ENCODE measurements around the gene CACNA2D4. TPM values are rescaled to one million over a fixed set of nuclear protein-coding genes. Genes with fewer than 3 reads are reported as not detected.

CACNA2D4 gene
- total RNA-seq, 1 donor = 0.72 TPM

- Histone ChIP-seq H3K27ac (ENCODE audit: low read depth, low read length) (no peak overlapping the region), H3K4me1 (ENCODE audit: insufficient read depth, low read length) (no peaks in the 10 kb centered on the region), H4K20me1 (ENCODE audit: insufficient read depth, low read length) (no peaks in the 10 kb centered on the region), H3K4me2 (ENCODE audit: insufficient read depth, low read length) (no peak overlapping the region), H3K36me3 (ENCODE audit: insufficient read depth, low read length) (no peaks in the 10 kb centered on the region), H3K27me3 (ENCODE audit: insufficient read depth, low read length) (peaks cover 62% of the 10 kb centered on the region), H2AFZ (ENCODE audit: low read length) (no peak overlapping the region), H3K4me3 (ENCODE audit: insufficient read depth, low read length) (no peak overlapping the region), H3K79me2 (ENCODE audit: insufficient read depth, low read length) (no peaks in the 10 kb centered on the region), H3K9me3 (ENCODE audit: low read depth, low read length) (no peaks in the 10 kb centered on the region)
- no peak for DNase-seq (ENCODE audit: insufficient read length, low spot score, missing footprints)
- TF ChIP-seq CTCF (IDR thresholded peaks at IDR 0.05; ENCODE audit: extremely low read depth, low read depth, low read length) = no peak
Observed at GRCh38 chr12:1822699-1823098, 95.8 kb downstream of the CACNA2D4 start.

GRCh38 chr12:1821805-1822204 is 96.6 kb downstream of the CACNA2D4 start:
- H3K27ac ChIP-seq (ENCODE audit: low read depth, low read length) = no peak overlapping the region
- no peaks in the 10 kb centered on the region for H3K36me3 ChIP-seq (ENCODE audit: insufficient read depth, low read length)
- H3K4me3 ChIP-seq (ENCODE audit: insufficient read depth, low read length) = no peak overlapping the region
- H3K9me3 ChIP-seq (ENCODE audit: low read depth, low read length) = no peaks in the 10 kb centered on the region
- TF ChIP-seq CTCF (IDR thresholded peaks at IDR 0.05; ENCODE audit: extremely low read depth, low read depth, low read length) = no peak
- H3K4me1 ChIP-seq (ENCODE audit: insufficient read depth, low read length) = no peaks in the 10 kb centered on the region
- no peaks in the 10 kb centered on the region for H3K79me2 ChIP-seq (ENCODE audit: insufficient read depth, low read length)
- H4K20me1 ChIP-seq (ENCODE audit: insufficient read depth, low read length) = no peaks in the 10 kb centered on the region
- no peak overlapping the region for H2AFZ ChIP-seq (ENCODE audit: low read length)
- no peak overlapping the region for H3K4me2 ChIP-seq (ENCODE audit: insufficient read depth, low read length)
- peaks cover 66% of the 10 kb centered on the region for H3K27me3 ChIP-seq (ENCODE audit: insufficient read depth, low read length)
- peak; percentile 88 for DNase-seq (ENCODE audit: insufficient read length, low spot score, missing footprints)

GRCh38 chr12:1820896-1821291 is 97.6 kb downstream of the CACNA2D4 start:
- Histone ChIP-seq H3K4me2 (ENCODE audit: insufficient read depth, low read length) (no peak overlapping the region), H3K4me1 (ENCODE audit: insufficient read depth, low read length) (no peaks in the 10 kb centered on the region), H2AFZ (ENCODE audit: low read length) (no peak overlapping the region), H3K4me3 (ENCODE audit: insufficient read depth, low read length) (no peak overlapping the region), H3K79me2 (ENCODE audit: insufficient read depth, low read length) (no peaks in the 10 kb centered on the region), H3K36me3 (ENCODE audit: insufficient read depth, low read length) (no peaks in the 10 kb centered on the region), H3K9me3 (ENCODE audit: low read depth, low read length) (no peaks in the 10 kb centered on the region), H3K27me3 (ENCODE audit: insufficient read depth, low read length) (peaks cover 73% of the 10 kb centered on the region), H3K27ac (ENCODE audit: low read depth, low read length) (no peak overlapping the region), H4K20me1 (ENCODE audit: insufficient read depth, low read length) (no peaks in the 10 kb centered on the region)
- no peak for TF ChIP-seq CTCF (IDR thresholded peaks at IDR 0.05; ENCODE audit: extremely low read depth, low read depth, low read length)
- DNase-seq (ENCODE audit: insufficient read length, low spot score, missing footprints) = no peak

GRCh38 chr12:1820191-1820895 is 98.1 kb downstream of the CACNA2D4 start, which contains the start of gene LRTM2:
Gene LRTM2 (plus strand): TSS chr12:1820565. CDS start chr12:1828149, 7,584 bp downstream.
- H3K4me2 ChIP-seq (ENCODE audit: insufficient read depth, low read length) = no peak within 1 kb of the TSS
- no peaks in the 10 kb centered on the region for H3K79me2 ChIP-seq (ENCODE audit: insufficient read depth, low read length)
- H4K20me1 ChIP-seq (ENCODE audit: insufficient read depth, low read length) = no peaks in the 10 kb centered on the region
- no peak within 1 kb of the TSS for H3K27ac ChIP-seq (ENCODE audit: low read depth, low read length)
- DNase-seq (ENCODE audit: insufficient read length, low spot score, missing footprints) = no peak
- no peak within 1 kb of the TSS for H2AFZ ChIP-seq (ENCODE audit: low read length)
- H3K4me1 ChIP-seq (ENCODE audit: insufficient read depth, low read length) = no peaks in the 10 kb centered on the region
- H3K4me3 ChIP-seq (ENCODE audit: insufficient read depth, low read length) = no peak within 1 kb of the TSS
- no peaks in the 10 kb centered on the region for H3K36me3 ChIP-seq (ENCODE audit: insufficient read depth, low read length)
- H3K27me3 ChIP-seq (ENCODE audit: insufficient read depth, low read length) = peaks cover 74% of the 10 kb centered on the region
- no peaks in the 10 kb centered on the region for H3K9me3 ChIP-seq (ENCODE audit: low read depth, low read length)
- TF ChIP-seq CTCF (IDR thresholded peaks at IDR 0.05; ENCODE audit: extremely low read depth, low read depth, low read length) = no peak
